RKO (cell line): ENCODE results near the gene SYT13.
"Not testable (repeated sequence)": the region's sequence is repeated elsewhere in the genome, so short reads cannot be mapped to it uniquely, and the experiment has no call there.

Source experiments
- DNase-seq: peaks from one replicate; pipeline ENCODE4 v3.0.0-alpha.2; 2016; ENCODE audit warnings: low spot score

The SYT13 gene

GRCh38 chr11:45272701-45273100 is 13.4 kb downstream of the SYT13 start:
- no peak for DNase-seq

GRCh38 chr11:45270946-45271716 is 15.0 kb downstream of the SYT13 start:
- DNase-seq: no peak

GRCh38 chr11:45269678-45270077 is 16.5 kb downstream of the SYT13 start:
- no peak for DNase-seq

- no peak for DNase-seq
These were observed 18.4 kb downstream of the SYT13 start for GRCh38 chr11:45267652-45268299.

- no peak for DNase-seq
These were observed 19.1 kb downstream of the SYT13 start for GRCh38 chr11:45267052-45267451.

GRCh38 chr11:45266676-45267020 is 19.5 kb downstream of the SYT13 start:
- DNase-seq: no peak

- DNase-seq: no peak
These were observed 20.0 kb downstream of the SYT13 start for GRCh38 chr11:45265969-45266675.

- DNase-seq: peak; percentile 58
These were observed 21.2 kb downstream of the SYT13 start for GRCh38 chr11:45264839-45265515.

- no peak for DNase-seq
These were observed 22.4 kb downstream of the SYT13 start for GRCh38 chr11:45263773-45264172.

GRCh38 chr11:45262900-45263299 is 23.2 kb downstream of the SYT13 start:
- no peak for DNase-seq

GRCh38 chr11:45260071-45260470 is 26.1 kb downstream of the SYT13 start:
- DNase-seq: no peak

GRCh38 chr11:45259592-45259991 is 26.5 kb downstream of the SYT13 start:
- peak; percentile 42 for DNase-seq

GRCh38 chr11:45258982-45259530 is 27.1 kb downstream of the SYT13 start:
- DNase-seq: no peak

- no peak for DNase-seq
These were observed 32.1 kb downstream of the SYT13 start for GRCh38 chr11:45254070-45254469.

- no peak for DNase-seq
These were observed 32.5 kb downstream of the SYT13 start for GRCh38 chr11:45253640-45254039.

GRCh38 chr11:45252877-45253276 is 33.3 kb downstream of the SYT13 start:
- DNase-seq: no peak

- peak; percentile 38 for DNase-seq
These were observed 33.8 kb downstream of the SYT13 start for GRCh38 chr11:45252134-45252856.

GRCh38 chr11:45250035-45250718 is 36.0 kb downstream of the SYT13 start:
- DNase-seq: no peak

- not testable (repeated sequence) for DNase-seq
These were observed 36.8 kb downstream of the SYT13 start for GRCh38 chr11:45249372-45249771.

- DNase-seq: no peak
These were observed 37.6 kb downstream of the SYT13 start for GRCh38 chr11:45248501-45249011.

GRCh38 chr11:45247433-45247832 is 38.7 kb downstream of the SYT13 start:
- DNase-seq: no peak
